SIG-M5 treated with dmso at 0.1 percent for 504 hours (cell line): ENCODE results near the gene TNRC6B.
"Not testable (repeated sequence)": the region's sequence is repeated elsewhere in the genome, so short reads cannot be mapped to it uniquely, and the experiment has no call there.

Experiments used
- DNase-seq: peaks from one replicate; lab custom pipeline; 2025; ENCODE audit not compliant: unreplicated experiment; lab: John Stamatoyannopoulos, UW

Gene TNRC6B

DNA sequence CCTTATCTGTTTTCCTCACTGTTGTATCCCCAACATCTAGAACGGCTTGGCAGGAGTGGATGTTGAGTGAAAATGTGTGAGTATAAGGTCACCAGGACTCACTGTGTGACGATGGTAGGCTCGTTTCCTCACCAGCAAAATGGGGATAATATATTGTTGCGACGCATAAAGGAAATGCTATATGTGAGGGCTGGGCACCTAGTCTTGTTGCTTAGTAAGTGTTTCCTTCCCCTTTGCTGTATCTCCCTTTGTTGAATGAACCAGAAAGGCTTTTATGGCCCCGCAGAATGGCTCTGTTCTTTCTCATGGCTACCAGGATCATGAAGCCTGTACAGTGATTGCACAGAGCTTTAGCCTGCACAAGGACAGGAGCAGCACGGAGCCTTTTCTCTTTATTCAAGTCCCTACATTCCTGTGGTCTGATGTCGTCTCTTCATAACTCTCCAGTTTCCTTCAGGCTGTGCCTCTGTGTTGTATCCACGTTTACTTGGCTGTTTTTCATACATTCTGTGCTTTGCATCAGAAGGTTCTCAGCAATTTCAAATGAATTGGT lies 5.4 kb downstream of the TNRC6B start:
- peak; percentile 49 for DNase-seq

DNA sequence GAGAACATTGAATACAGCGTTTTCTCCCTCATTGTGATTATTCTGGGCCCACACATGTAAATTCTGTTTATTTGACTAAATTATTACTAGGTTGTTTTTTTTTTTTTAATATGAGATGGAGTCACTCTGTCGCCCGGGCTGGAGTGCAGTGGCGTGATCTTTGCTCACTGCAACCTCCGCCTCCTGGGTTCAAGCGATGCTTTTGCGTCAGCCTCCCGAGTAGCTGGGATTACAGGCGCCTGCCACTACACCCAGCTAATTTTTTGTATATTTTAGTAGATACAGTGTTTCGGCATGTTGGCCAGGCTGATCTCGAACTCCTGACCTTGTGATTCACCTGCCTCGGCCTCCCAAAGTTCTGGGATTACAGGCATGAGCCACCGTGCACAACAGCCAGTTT lies 5.9 kb downstream of the TNRC6B start:
- DNase-seq = not testable (repeated sequence)

DNA sequence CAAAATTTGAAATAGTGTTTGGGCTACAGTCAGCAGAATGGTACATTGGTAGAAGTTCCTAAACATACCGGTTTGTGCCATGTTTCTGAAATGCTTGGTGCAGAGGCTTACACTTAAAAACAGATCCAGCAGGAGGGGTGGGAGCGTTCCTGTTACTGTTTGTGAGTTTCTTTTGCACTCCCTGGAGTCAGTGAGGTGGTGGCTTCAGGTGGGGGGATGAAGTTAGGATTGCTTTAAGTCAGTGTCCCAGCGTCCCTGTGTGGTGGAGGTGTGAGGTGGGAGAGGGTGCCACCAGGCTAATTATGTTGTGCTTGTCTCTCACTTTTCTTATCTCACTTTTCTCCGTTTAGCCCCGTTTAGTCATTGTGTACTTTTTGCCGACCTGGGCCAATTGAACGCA lies 9.7 kb downstream of the TNRC6B start:
- no peak for DNase-seq

DNA sequence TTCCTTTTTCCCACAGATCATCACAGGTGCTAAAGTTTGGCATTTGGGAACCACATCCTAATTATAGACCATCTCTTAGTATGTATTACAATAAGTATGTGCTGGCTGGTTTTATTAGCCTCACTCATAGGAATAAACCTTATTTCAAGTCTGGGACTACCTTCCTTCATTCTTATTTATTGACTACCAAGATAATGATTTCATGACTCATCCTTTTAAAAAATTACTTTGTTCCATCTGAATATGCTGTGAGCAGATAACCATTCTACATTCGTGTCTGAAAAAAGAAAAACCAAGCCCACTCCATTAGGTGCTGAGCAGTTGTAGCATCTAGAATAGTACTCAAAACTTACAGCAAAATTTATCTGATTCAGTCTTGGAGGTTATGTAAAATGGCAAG lies 12.3 kb downstream of the TNRC6B start:
- DNase-seq = no peak

DNA sequence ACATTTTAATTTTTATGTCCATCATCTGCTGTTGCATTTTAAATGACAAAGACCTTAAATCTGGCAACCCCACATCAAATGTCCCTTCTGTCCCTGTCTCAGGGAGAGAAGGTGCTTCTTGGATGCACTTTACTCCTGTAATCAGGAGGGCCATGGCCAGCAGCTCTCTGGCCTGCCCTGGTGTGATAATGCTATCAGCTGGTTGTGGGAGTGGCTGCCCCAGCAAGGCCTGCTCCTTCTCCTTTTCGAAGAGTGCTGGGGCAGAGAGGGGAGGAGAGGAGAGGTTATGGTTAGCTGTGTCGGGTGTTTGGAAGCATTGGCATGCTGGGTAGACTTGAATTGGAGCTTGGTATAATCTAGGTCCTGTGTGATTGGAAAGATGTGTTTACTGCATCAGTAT lies 12.8 kb downstream of the TNRC6B start:
- DNase-seq = no peak

DNA sequence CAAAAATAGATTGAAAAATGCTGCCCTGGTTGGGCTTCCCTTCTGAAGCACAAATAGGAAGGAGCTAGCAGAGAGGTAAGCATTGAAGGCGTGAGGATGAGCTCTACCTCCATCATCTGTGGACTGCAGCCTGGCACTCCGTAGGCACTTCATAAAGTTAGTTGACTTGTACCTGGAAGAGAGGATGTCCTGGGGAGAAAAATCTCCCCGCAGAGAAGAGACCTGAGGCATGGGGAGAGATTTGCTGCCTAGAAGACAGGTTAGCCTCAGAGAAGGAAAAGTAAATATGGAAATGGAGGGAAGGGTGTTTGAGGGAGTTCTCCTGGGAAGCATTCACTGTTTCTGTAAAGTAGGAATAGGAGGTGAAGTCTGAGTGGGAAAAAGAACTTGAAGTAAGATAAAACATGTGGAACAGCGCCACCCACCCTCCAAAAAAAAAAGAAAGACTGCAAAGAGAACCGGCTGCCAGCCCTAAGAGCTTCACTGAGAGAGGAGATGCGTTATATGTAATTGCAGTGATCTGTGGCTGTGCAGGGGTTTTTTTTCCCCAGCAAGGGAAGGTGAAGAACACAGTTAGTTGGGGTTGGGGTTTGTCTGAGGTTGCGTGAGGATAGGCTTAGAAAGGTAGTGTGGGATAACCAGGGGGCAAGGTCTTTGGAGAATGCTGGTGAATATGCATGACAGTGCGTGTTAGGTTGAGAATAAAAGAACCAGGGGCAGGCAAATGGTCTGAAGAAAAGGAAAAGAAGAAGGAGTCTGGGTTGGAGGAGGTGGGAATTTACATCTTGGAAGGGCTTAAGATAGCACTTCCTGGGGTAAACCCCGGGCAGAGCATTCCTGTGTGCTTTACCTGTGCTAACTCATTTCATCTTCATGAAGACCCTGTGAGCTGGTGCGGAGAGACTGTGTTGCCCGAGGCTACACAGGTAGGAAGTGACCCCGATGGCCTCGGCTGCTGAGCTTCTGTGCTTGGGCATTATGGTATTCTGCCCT lies 16.0 kb downstream of the TNRC6B start:
- DNase-seq = no peak

DNA sequence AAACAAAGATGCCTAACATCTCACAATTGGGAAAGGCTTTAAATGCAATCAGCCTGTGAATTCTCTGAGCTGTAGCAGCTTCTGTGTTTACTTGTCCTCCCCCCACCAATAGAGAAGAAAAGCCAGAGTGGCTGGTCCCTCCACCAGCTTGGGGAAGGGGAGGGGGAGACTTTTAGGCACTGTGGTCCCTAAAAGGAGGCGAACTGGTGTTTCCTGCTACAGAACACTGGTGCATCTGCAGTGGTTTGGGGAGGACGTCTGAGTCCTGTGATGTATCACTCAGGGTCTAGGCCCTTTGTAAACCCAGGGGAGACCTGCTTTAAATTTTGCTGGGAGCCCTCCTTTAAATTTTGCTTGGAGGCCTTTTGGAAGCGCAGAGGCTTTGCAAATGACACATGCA lies 16.9 kb downstream of the TNRC6B start:
- no peak for DNase-seq

DNA sequence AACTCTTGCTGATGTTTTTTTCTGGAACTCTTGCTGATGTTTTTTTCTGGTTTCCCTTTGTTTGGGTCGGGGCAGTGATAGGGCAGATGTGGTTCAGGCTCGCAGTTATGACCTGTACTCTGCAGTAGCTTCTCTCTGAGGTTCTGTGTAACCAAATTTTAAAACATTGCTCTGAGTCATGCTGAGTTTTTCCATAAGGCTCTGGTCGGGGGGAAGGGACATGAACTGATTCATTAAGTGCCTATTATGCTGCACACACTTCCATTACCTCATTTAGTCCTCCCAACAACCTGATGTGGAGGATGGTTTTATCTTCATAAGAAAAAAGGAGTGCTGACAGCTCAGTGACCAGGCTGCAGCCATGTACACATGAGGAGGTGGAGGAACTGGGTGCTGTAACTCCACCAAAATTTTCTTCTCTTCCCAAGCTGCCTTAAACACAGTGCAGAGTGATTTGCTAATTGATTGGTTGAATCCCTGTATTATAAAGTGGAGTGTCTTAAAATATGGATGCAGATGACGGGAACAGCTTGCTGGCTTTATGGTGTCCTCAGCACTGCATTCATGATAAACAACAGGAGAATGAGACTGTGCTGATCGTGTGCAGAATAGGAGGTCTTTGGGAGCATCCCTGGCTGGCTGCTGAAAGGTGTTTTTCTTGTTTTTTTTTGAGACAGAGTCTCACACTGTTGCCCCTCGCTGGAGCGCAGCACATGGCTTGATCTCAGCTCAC lies 19.1 kb downstream of the TNRC6B start:
- DNase-seq = no peak

DNA sequence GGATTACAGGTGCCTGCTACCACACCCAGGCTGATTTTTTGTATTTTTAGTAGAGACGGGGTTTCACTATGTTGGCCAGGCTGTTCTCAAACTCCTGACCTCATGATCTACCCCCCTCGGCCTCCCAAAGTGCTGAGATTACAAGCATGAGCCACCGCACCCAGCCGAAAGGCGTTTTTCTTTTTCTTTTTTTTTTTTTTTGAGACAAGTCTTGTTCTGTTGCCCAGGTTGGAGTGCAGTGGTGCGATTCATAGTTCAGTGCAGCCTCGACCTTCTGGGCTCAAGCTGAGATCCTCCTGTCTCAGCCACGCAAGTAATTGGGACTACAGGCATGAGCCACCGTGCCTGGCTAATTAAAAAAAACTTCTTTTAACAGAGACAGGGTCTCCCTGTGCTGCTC lies 19.7 kb downstream of the TNRC6B start:
- DNase-seq = not testable (repeated sequence)

DNA sequence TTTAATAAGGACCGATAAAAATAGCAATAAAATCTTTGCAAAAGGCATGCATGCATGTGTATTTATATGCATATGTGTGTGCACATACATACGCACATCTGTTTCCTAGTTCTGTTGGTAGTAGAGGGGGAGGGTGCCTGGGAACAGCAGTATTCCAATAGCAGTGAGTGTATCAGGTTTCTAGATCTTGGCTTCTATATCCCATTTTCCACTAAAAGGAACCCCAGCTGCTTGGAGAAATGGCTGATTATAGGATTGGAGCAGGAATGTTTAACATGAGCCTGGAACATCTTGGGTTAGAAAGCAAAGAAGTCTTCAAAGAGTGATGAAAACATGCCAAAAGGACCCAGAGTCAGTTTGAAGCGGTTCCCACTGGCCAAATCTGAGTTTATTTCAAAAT lies 21.0 kb downstream of the TNRC6B start:
- no peak for DNase-seq

DNA sequence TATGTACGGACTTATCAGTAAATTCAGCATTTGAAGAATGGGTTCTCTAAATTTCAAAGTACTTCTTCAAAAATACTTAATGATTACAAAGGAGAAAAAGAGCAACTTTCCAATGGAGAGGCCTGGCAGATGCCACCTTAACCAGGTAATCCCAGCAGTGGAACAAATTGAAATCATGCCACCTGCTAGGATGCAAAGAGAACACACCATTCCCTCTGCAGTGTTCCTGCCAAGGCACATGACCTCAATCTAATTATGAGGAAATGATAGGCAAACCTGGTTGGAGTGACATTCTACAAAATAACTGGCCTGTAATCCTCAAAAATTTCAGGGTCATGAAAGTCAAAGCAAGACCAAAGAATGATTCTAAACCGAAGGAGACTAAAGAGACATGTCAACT lies 21.5 kb downstream of the TNRC6B start:
- no peak for DNase-seq

DNA sequence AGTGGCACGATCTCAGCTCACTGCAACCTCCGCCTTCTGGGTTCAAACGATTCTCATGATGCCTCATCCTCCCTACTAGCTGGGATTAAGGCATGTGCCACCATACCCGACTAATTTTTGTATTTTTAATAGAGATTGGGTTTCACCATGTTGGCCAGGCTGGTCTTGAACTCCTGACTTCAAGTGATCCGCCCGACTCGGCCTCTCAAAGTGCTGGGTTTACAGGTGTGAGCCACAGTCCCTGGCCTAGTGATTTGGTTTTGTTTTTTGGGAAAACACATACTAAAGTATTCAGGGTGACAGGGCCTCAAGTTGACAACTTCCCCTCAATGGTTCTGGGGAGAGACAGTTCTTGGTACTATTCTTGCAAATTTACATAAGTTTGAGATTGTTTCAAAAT lies 22.1 kb downstream of the TNRC6B start:
- DNase-seq = no peak

DNA sequence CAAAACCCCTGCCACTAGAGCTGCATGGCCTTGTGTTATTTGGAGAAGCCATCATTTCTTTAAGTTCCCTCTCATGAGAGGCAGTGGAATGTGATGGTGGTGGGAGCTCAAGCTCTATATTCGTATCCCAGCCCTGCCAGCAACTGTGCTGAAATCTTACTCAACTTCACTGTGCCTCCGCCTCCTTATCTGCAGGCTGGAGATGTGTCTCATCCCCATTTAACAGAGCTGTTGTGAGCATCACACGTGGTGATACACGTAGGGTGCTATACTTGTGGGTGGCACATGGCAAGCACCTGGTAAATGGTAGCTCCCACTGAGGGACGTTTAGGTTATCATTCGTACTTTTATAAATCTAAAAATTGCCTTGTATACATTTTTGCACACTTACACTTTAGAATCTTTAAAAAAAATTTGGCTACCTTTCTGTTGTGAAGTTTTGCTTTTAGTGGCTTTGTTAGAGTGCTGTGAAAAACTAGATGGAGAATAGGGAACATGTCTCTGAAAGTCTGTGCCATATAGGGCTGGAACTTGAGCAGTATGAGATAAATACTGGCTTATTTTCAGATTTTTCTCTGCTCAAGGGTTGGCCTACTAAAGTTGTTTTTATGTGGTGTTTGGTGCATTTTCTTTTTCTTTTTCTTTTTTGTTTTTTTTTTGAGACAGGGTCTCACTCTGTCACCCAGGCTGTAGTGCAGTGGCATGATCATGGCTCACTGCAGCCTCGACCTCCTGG lies 23.2 kb downstream of the TNRC6B start:
- DNase-seq = no peak

DNA sequence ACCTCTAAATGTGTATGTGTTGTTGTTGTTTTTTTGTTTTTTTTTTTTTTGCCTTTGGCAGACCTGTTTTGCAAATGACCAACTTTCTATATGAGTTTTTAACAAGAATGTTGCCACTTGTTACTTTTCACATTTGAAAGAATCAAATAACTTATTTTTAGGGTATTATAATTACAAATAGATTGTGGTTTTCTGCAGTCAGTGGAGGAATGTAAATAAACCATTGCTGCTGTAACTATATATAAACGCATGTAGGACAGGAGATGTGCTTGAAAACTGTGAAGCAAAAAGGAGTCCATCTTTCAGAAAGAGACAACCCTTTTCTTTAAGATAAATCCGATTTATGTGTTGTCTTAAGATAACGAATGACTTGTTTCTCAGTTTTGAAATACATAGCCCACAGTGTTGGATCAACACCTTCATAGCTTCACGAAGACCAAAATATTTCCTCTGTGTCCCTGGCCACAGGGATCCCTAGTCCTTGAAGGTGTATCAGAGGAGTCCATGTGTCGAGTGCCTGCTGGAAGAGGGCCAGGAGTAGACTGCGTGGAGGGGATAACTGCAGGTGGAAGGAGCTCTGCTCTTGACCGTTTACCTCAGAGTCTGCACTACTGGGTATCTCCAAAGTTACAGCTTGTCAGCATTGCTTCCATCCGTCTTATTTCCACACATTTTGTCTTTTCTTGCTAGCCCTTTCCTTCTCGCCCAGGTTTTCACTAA lies 24.7 kb downstream of the TNRC6B start:
- DNase-seq = no peak

DNA sequence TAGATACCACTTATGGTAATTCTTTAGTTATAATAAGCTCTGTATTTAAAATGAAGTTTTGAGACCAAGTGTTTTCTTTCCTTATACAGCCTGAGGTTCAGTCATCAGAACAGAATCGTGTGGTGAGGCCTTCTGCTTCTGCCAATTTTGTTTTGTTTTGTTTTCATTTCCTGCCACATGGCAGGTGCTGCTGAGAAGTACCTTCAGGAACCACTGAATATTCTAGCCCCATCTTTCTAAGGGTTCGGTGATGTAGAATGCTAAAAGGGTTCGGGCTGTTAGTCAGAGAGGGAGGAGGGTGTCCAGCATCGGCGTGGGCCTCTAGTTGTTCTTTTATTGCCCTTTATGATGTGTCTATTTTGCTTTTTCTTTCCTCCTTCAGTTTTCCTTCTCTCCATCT lies 25.8 kb downstream of the TNRC6B start:
- no peak for DNase-seq

DNA sequence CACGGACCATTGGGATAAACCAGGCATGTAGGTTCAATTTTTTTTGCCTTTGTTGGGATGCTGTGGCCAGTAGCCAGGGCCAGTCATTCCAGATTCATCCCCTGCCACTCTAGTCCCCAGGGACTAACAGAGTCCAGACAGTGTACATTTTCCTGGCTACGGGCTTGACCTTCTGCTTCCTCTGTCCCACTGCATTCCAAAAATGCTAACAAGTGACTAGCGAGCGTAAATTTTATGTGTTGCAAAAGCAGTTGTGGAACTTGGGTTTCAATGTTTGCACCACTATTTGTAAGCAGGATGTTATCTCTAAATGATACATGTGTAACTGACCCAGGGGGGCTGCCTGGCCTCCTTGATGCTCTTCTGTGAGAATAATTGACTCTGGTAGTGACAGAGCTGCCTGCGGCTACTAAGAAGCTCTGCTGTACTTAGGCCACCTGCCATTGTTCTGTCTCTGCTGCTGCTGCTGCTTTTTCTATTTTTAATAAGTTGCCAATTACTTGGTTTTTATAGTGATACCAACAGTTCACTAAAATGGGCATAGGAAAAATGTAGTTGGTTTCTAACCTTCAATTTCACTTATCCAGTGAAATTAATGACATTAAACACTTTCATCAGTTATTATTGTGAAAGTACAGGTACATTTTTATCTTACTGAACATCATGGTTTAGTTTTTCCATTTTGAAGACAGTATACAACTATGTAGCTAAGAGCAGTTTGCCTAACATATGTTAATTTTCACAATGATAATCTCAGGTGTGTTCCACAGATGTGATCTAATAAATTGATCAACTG lies 26.8 kb downstream of the TNRC6B start:
- no peak for DNase-seq

DNA sequence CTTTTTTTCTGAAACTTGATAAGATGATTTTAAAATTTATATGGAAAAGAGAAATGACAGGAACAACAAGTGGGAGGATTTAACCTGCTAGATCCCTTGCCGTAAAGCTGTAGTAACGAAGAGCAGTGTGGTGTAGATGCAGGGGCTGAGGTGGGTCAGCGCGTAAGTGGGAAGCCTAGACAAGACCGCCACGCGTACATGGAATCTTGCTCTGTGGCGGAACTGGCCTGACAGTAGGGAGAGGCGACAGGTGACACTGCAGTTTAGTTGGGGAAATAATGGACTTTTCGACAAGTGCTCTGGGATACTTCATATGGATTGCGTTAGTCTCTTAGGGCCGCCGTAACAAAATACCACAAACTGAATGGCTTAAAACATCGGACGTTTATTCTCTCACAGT lies 28.8 kb downstream of the TNRC6B start:
- no peak for DNase-seq

DNA sequence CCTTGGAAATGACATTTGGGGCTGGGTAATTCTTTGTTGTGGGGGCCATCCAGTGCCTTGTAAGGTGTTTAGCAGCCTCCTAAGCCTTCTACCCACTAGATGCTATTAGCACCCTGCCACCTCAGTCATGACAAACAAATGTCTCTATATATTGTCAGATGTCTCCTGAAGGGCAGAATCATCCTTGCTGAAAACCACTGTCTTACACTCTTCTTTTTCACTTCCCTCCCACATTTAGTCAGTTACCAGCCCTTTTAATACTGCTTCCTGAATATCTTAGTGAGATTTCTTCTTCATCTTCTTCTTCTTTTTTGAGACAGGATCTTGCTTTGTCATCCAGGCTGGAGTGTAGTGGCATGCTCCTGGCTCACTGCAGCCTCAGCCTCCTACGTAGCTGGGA lies 33.1 kb downstream of the TNRC6B start:
- peak; percentile 74 for DNase-seq

DNA sequence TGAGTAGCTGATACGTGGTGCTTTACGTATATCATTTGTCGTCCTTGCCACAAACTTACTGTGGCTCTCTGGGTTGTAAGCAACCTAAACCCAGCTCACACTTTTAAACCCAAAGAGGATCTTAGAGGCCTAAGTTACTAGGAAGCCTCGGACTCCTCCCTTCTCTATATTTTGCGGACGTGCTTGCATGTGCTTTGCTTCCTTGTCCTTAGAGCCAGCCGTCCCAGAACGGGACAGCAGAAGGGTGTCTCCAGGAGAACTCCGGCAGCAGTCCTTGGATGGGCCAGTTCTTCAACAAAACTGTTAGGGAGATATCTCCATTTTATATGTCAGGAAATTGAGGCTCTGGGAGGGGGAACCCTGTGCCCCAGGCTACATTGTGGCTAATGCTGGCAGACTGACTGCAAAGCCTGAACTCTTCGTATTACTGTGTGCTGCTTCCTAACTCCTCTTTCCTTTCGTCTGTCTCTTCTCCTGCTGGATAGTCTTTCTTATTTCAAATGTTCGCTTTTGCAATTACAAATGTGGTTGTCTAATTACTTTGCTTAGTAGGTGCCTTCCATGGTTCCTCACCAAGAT lies 33.8 kb downstream of the TNRC6B start:
- no peak for DNase-seq
